Hepatic stellate cell (primary cell): Measurements from ENCODE around the gene INPP5J.
A peak's percentile ranks its signal among the peaks of the same experiment; 100 is the strongest.
"Not testable (repeated sequence)": the region's sequence is repeated elsewhere in the genome, so short reads cannot be mapped to it uniquely, and the experiment has no call there.

Experiments used
- DNase-seq: peaks from one replicate; pipeline ENCODE4 v3.0.0; 2011; ENCODE audit warnings: low spot score

The INPP5J gene

GRCh38 chr22:31086703-31087330 is 35.9 kb upstream of the INPP5J start:
- no peak for DNase-seq

GRCh38 chr22:31087744-31088215 is 35.0 kb upstream of the INPP5J start:
- DNase-seq, result no peak

GRCh38 chr22:31088233-31088986 is 34.4 kb upstream of the INPP5J start:
- no peak for DNase-seq

- DNase-seq, result peak; percentile 75
Observed at GRCh38 chr22:31089160-31090100, 33.3 kb upstream of the INPP5J start.

GRCh38 chr22:31090217-31091085 is 32.3 kb upstream of the INPP5J start:
- DNase-seq, result peak; percentile 11

GRCh38 chr22:31091106-31091975 is 31.4 kb upstream of the INPP5J start:
- DNase-seq, result peak; percentile 4

GRCh38 chr22:31092161-31092560 is 30.6 kb upstream of the INPP5J start:
- DNase-seq, result no peak

GRCh38 chr22:31093086-31093850 is 29.5 kb upstream of the INPP5J start:
- no peak for DNase-seq

- no peak for DNase-seq
Observed at GRCh38 chr22:31094021-31094551, 28.7 kb upstream of the INPP5J start.

GRCh38 chr22:31094741-31095140 is 28.0 kb upstream of the INPP5J start:
- DNase-seq, result no peak

GRCh38 chr22:31095637-31096249 is 27.0 kb upstream of the INPP5J start:
- DNase-seq, result no peak

- DNase-seq, result no peak
Observed at GRCh38 chr22:31096657-31097279, 26.0 kb upstream of the INPP5J start.

- DNase-seq, result not testable (repeated sequence)
Observed at GRCh38 chr22:31097539-31097938, 25.2 kb upstream of the INPP5J start.

- DNase-seq, result no peak
Observed at GRCh38 chr22:31097941-31098631, 24.7 kb upstream of the INPP5J start.

GRCh38 chr22:31098632-31099110 is 24.1 kb upstream of the INPP5J start:
- DNase-seq, result no peak

- no peak for DNase-seq
Observed at GRCh38 chr22:31099386-31099785, 23.4 kb upstream of the INPP5J start.

- no peak for DNase-seq
Observed at GRCh38 chr22:31099841-31100761, 22.7 kb upstream of the INPP5J start.
